ENCODE measurements around the gene REC8. TPM values are rescaled to one million over a fixed set of nuclear protein-coding genes. Genes with fewer than 3 reads are reported as not detected.

Gene REC8
- total and polyA plus RNA-seq, 9 donors: 4.9 to 75.4 (median 8.1) TPM

DNA sequence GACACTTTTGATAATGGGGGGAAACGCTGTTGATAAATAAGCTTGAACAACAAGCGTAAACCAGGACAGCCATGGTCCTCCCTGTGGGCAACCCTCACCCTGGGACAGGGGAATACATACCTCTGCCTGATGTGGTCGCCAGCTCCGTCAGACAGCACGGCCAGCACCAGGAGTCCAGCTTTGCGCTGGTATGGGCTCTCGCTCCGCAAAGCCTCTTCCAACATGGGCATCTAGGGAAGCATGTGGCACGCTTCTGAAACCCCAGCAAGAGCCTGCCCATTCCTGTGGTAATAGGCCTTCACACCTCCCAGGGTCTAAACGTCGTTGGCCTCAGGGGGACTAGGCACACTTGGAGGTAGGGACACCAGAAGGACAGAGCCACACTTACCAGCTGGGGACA is 13.9 kb downstream of the REC8 start:
- peaks cover 2% of the 10 kb centered on the region for H3K4me1 ChIP-seq (ENCODE audit: insufficient read depth)
- no peak for DNase-seq
- H3K27me3 ChIP-seq: no peaks in the 10 kb centered on the region
- H3K36me3 ChIP-seq: no peaks in the 10 kb centered on the region
- no peak for TF ChIP-seq EP300 (IDR thresholded peaks at IDR 0.05)
- TF ChIP-seq, protein P1, sequence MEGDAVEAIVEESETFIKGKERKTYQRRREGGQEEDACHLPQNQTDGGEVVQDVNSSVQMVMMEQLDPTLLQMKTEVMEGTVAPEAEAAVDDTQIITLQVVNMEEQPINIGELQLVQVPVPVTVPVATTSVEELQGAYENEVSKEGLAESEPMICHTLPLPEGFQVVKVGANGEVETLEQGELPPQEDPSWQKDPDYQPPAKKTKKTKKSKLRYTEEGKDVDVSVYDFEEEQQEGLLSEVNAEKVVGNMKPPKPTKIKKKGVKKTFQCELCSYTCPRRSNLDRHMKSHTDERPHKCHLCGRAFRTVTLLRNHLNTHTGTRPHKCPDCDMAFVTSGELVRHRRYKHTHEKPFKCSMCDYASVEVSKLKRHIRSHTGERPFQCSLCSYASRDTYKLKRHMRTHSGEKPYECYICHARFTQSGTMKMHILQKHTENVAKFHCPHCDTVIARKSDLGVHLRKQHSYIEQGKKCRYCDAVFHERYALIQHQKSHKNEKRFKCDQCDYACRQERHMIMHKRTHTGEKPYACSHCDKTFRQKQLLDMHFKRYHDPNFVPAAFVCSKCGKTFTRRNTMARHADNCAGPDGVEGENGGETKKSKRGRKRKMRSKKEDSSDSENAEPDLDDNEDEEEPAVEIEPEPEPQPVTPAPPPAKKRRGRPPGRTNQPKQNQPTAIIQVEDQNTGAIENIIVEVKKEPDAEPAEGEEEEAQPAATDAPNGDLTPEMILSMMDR (IDR thresholded peaks at IDR 0.05): no peak
- no peak for TF ChIP-seq POLR2A (IDR thresholded peaks at IDR 0.05)
- intact Hi-C loops (cut with DNase I): no loop called here
- 91 to 92% (median 91%) methylated on average over 11 of the region's 11 CpGs for WGBS, 3 donors
- H3K27ac ChIP-seq: no peak overlapping the region
- H3K4me3 ChIP-seq: no peak overlapping the region
- no peaks in the 10 kb centered on the region for H3K9me3 ChIP-seq

- 87 to 94% (median 88%) methylated on average over 10 of the region's 10 CpGs for WGBS, 3 donors
Observed at GRCh38 chr14:24186831-24187538, 15.1 kb downstream of the REC8 start.

DNA sequence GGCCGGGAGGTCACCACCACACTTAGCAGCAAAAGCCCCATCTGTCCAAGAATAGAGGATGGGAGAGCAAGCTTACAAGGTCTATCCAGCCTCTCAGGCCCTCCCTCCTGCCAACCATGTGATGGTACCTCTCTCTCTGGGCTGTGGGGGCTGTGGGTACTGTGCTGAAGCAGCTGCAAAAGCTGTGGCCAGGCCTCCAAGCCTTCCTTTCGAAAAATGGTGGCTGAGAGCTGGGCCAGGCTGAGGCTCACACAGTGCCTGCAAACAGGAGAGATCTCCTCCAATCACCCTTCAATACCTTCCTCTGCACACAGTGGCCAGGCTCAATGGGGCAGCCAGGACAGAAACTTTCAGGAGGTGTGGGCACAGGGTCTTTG is 15.6 kb downstream of the REC8 start:
- TF ChIP-seq, protein P1 (IDR thresholded peaks at IDR 0.05): no peak
- no peak for TF ChIP-seq EP300 (IDR thresholded peaks at IDR 0.05)
- 70 to 82% (median 72%) methylated on average over 2 of the region's 2 CpGs for WGBS, 3 donors
- no peak overlapping the region for H3K4me3 ChIP-seq
- H3K27ac ChIP-seq: no peak overlapping the region
- H3K27me3 ChIP-seq: no peaks in the 10 kb centered on the region
- no peaks in the 10 kb centered on the region for H3K9me3 ChIP-seq
- peaks cover 2% of the 10 kb centered on the region for H3K4me1 ChIP-seq (ENCODE audit: insufficient read depth)
- intact Hi-C loops (cut with DNase I): no loop called here
- no peaks in the 10 kb centered on the region for H3K36me3 ChIP-seq
- no peak for DNase-seq

More at GRCh38 chr14:24186831-24187538, 15.1 kb downstream of the REC8 start:
- no peak overlapping the region for H3K4me3 ChIP-seq
- TF ChIP-seq POLR2A (IDR thresholded peaks at IDR 0.05) (no peak), EP300 (IDR thresholded peaks at IDR 0.05) (no peak)
- TF ChIP-seq, protein P1 (IDR thresholded peaks at IDR 0.05): no peak
- no peaks in the 10 kb centered on the region for H3K36me3 ChIP-seq
- H3K27ac ChIP-seq: no peak overlapping the region
- H3K9me3 ChIP-seq: no peaks in the 10 kb centered on the region
- intact Hi-C loops (cut with DNase I): no loop called here
- no peak for DNase-seq
- H3K4me1 ChIP-seq (ENCODE audit: insufficient read depth): peaks cover 2% of the 10 kb centered on the region
- H3K27me3 ChIP-seq: no peaks in the 10 kb centered on the region

DNA sequence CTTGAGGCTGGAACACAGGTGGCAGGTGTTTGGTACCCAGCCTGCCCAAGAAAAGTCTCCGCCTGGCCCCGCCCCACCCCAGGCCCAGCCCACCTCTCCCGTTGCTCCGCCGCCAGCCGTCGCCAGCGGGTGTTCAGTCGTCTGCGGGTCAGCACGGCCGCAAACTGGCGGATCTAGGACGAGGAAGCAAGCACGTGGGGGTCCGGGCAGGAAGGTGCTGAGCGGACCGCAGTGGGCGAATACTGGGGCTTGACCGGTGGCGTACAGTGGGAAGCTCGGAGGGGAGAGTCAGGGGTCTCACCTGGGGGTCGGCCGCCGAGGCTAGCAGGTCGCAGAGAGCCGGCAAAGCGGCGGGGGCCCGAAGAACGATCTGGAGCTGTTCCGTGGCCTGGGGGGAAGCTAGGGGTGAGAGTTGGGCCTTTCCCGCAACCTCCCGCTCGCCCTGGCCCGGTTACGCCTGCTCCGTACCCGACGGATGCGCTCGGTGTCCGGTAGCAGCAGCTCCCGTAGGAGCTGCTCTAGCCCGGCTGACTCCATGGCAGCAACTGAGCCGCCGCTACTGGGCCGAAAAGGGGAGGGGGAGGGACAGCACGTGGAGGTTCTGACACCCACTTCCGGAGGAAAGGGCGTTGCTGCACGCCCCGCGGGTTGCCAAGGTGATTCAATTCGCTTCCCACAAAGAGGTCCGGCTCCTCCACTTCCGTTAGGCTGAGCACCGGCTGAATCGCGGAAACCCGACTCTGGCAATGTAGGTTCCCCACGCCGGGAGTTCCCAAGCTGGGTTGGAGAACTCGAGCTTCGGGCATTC is 16.6 kb downstream of the REC8 start, which contains the start of gene IPO4:
IPO4 (minus strand) TSS at position 566 of the 808 bp plus-strand sequence; CDS start at position 537, 29 bp downstream.
- Histone ChIP-seq H3K9me3 (no peaks in the 10 kb centered on the region), H3K4me1 (ENCODE audit: insufficient read depth) (peaks cover 2% of the 10 kb centered on the region), H3K27ac (no peak within 1 kb of the TSS), H3K4me3 (peak within 1 kb of the TSS; percentile 45), H3K27me3 (no peaks in the 10 kb centered on the region), H3K36me3 (no peaks in the 10 kb centered on the region)
- WGBS, 3 donors: 0 to 1% (median 0%) methylated on average over 48 to 65 of the region's 65 CpGs
- TF ChIP-seq, protein P1 (IDR thresholded peaks at IDR 0.05): no peak
- TF ChIP-seq EP300 (IDR thresholded peaks at IDR 0.05) (no peak), POLR2A (IDR thresholded peaks at IDR 0.05) (peak; percentile 40)
- intact Hi-C loops (cut with DNase I): no loop called here
- DNase-seq: peak; percentile 95 to 97 (median 96)

All from ovary (tissue), 9 donors.